Activated naive CD8-positive, alpha-beta T cell treated with anti-CD3 and anti-CD28 coated beads, Interleukin-2, amount 10 ng/mL, durations not matched to agents 7 days and 5 days (primary cell): ENCODE data around the gene MLST8. TPM values are rescaled to one million over a fixed set of nuclear protein-coding genes. Genes with fewer than 3 reads are reported as not detected.
"Not testable (repeated sequence)": the region's sequence is repeated elsewhere in the genome, so short reads cannot be mapped to it uniquely, and the experiment has no call there.

Experiments used
- ATAC-seq: fragments of 150-1000 bp; cut with Tn5 transposase; one replicate; pipeline ENCODE4 v1.10.0; 2021; ENCODE audit warnings: low read depth, moderate library complexity
- POLR2A ChIA-PET: fragments of 350-600 bp; sonication (Branson Sonifier 250); formaldehyde crosslinking; loops from one replicate; lab custom pipeline; 2021; ENCODE audit warnings: antibody characterized with exemption; lab: Charles Lee
- DNase-seq: peaks from one replicate; pipeline ENCODE4 v3.0.0; 2021
- H3K27ac Mint-ChIP-seq: one replicate; pipeline ENCODE4 v1.8.0; 2022; ENCODE audit warnings: mild to moderate bottlenecking, mixed read lengths
- H3K27me3 Mint-ChIP-seq: one replicate; pipeline ENCODE4 v1.8.0; 2022; ENCODE audit warnings: mild to moderate bottlenecking, moderate library complexity, mixed read lengths
- H3K36me3 Mint-ChIP-seq: one replicate; pipeline ENCODE4 v1.8.0; 2021; ENCODE audit warnings: mild to moderate bottlenecking, mixed read lengths
- H3K4me1 Mint-ChIP-seq: one replicate; pipeline ENCODE4 v1.8.0; 2021; ENCODE audit warnings: mixed read lengths
- H3K4me3 Mint-ChIP-seq: one replicate; pipeline ENCODE4 v1.8.0; 2022; ENCODE audit warnings: mild to moderate bottlenecking, moderate library complexity, mixed read lengths
- H3K9me3 Mint-ChIP-seq: one replicate; pipeline ENCODE4 v1.8.0; 2021; ENCODE audit warnings: mixed read lengths
- total RNA-seq, 2 experiments: library from RNA; stranded (reverse); gene quantifications; one replicate each; pipeline ENCODE4 v1.2.3, GENCODE V29; 2021

MLST8 gene
- total RNA-seq, 2 experiments from 2014 or later = 32.1 to 33.1 TPM

- Mint-ChIP-seq H3K36me3 (no peaks in the 10 kb centered on the region), H3K27me3 (no peaks in the 10 kb centered on the region), H3K27ac (no peak overlapping the region), H3K9me3 (no peaks in the 10 kb centered on the region), H3K4me1 (peaks cover 4% of the 10 kb centered on the region), H3K4me3 (no peak overlapping the region)
- POLR2A ChIA-PET = no interaction called here
- ATAC-seq = no peak
- no peak for DNase-seq
These were observed 41.1 kb downstream of the MLST8 start for GRCh38 chr16:2246301-2246885.

DNA sequence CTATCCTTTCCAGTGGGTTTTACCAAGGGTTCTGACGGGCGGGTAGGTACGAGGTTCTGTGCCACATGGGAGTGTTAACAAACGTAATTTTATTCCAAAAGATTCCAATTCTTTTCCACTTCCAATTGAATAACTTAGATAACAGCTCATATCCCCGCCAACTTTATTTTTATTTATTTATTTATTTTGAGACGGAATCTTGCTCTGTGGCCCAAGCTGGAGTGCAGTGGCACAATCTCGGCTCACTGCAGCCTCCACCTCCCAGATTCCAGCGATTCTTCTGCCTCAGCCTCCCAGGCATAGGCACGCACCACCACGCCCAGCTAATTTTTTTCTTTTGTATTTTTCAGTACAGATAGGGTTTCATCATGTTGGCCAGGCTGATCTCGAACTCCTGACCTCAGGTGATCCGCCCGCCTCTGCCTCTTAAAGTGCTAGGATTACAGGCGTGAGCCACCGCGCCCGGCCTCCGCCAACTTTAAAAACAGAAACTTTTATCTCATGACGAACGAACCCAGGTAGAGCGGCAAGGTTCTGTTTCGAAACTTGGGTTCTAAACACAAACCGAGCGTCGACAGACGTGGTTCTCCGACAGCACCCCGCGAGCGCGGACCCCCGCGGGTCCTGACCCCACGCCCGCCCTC, 45.5 kb downstream of the MLST8 start:
- Mint-ChIP-seq H3K27me3 (no peaks in the 10 kb centered on the region), H3K36me3 (peaks cover 6% of the 10 kb centered on the region), H3K9me3 (no peaks in the 10 kb centered on the region), H3K27ac (peak overlapping the region; percentile 95), H3K4me1 (peaks cover 4% of the 10 kb centered on the region), H3K4me3 (peak overlapping the region; percentile 96)
- POLR2A ChIA-PET = interaction anchor here (0.6 to 3.3 kb wide), 13 partner anchors 14 to 263 kb away, joined by 3 to 31 read pairs (median 4); partner anchors contain the start of genes ATP6V0C, DNASE1L2, E4F1 and MLST8
- DNase-seq (no peak), ATAC-seq (peak; percentile 9)

- Mint-ChIP-seq H3K9me3 (no peaks in the 10 kb centered on the region), H3K27ac (peak within 1 kb of the TSS; percentile 95), H3K4me3 (peak within 1 kb of the TSS; percentile 96), H3K4me1 (peaks cover 4% of the 10 kb centered on the region), H3K27me3 (no peaks in the 10 kb centered on the region), H3K36me3 (peaks cover 13% of the 10 kb centered on the region)
- ATAC-seq (peak; percentile 84), DNase-seq (peak; percentile 90)
- POLR2A ChIA-PET = interaction anchor here (0.6 to 3.3 kb wide), 17 partner anchors 9 to 287 kb away, joined by 3 to 31 read pairs (median 4); partner anchors contain the start of genes ATP6V0C, CCNF, DNASE1L2 and E4F1
These were observed 46.2 kb downstream of the MLST8 start, which contains the start of gene ECI1 for GRCh38 chr16:2251296-2252111. TSS of gene ECI1 (minus strand) at chr16:2251587. CDS start at chr16:2251566, 21 bp downstream.

- DNase-seq (no peak), ATAC-seq (no peak)
- Mint-ChIP-seq H3K36me3 (peaks cover 18% of the 10 kb centered on the region), H3K9me3 (no peaks in the 10 kb centered on the region), H3K27ac (no peak overlapping the region), H3K4me3 (no peak overlapping the region), H3K4me1 (peaks cover 4% of the 10 kb centered on the region), H3K27me3 (no peaks in the 10 kb centered on the region)
- POLR2A ChIA-PET = interaction anchor here (1.4 to 3.3 kb wide), 3 partner anchors 16 to 98 kb away, joined by 4 to 31 read pairs (median 27); partner anchors contain the start of genes RNPS1 and TRAF7
These were observed 47.5 kb downstream of the MLST8 start for GRCh38 chr16:2252806-2253148.

DNA sequence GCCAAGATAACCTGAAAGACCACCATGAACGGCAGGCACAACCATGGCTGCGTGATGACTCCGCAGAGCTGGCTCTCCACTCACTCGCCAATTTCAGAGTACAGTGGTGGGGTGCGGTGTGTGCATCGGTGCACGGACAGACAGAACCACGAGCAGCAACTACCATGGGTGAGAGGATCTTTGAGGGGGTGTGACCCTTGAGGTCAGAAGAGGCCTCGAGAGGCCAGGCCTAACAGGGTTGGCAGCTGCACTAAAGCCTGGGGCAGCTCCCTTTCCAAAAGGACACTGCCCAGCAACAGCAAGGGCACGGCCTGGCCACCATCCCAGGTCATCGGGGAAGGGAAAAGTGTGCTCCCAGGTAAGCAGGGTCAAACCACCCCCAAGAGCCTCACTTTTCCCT, 48.0 kb downstream of the MLST8 start:
- H3K27ac Mint-ChIP-seq = no peak overlapping the region
- peaks cover 4% of the 10 kb centered on the region for H3K4me1 Mint-ChIP-seq
- H3K27me3 Mint-ChIP-seq = no peaks in the 10 kb centered on the region
- POLR2A ChIA-PET = interaction anchor here (1.4 to 3.2 kb wide), 2 partner anchors 18 to 99 kb away, joined by 4 to 31 read pairs; partner anchors contain the start of gene TRAF7
- H3K36me3 Mint-ChIP-seq = peaks cover 19% of the 10 kb centered on the region
- no peak overlapping the region for H3K4me3 Mint-ChIP-seq
- no peaks in the 10 kb centered on the region for H3K9me3 Mint-ChIP-seq
- ATAC-seq (no peak), DNase-seq (no peak)

- no peaks in the 10 kb centered on the region for H3K4me1 Mint-ChIP-seq
- H3K27me3 Mint-ChIP-seq = no peaks in the 10 kb centered on the region
- H3K36me3 Mint-ChIP-seq = peaks cover 31% of the 10 kb centered on the region
- DNase-seq (no peak), ATAC-seq (no peak)
- H3K4me3 Mint-ChIP-seq = no peak overlapping the region
- no peak overlapping the region for H3K27ac Mint-ChIP-seq
- no peaks in the 10 kb centered on the region for H3K9me3 Mint-ChIP-seq
- POLR2A ChIA-PET = interaction anchor here (1.0 kb wide), 1 partner anchor 12 kb away, joined by 3 read pairs; no protein-coding TSS in a partner anchor
These were observed 51.4 kb downstream of the MLST8 start for GRCh38 chr16:2256531-2257140.

DNA sequence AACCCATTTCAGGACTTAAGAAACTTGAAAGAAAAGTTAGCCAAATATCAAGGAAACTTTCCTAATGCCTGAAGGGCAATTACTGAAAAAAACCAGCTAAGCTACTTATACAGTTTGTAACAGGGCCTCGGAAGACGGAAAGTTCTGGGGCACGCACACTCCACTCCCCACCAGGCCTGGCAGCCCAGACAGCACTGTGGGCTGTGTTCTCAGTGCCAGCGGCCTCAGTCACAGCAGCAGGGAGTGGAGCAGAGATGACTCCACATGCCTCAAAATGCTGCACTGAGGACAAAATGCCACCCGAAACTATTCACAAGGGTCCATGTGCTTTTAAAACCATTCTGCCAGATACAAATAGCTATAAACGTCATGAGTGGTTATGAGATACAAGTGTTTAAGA, 52.5 kb downstream of the MLST8 start:
- H3K4me1 Mint-ChIP-seq = no peaks in the 10 kb centered on the region
- POLR2A ChIA-PET = no interaction called here
- no peak overlapping the region for H3K27ac Mint-ChIP-seq
- H3K9me3 Mint-ChIP-seq = no peaks in the 10 kb centered on the region
- ATAC-seq (no peak), DNase-seq (no peak)
- no peak overlapping the region for H3K4me3 Mint-ChIP-seq
- peaks cover 34% of the 10 kb centered on the region for H3K36me3 Mint-ChIP-seq
- no peaks in the 10 kb centered on the region for H3K27me3 Mint-ChIP-seq

DNA sequence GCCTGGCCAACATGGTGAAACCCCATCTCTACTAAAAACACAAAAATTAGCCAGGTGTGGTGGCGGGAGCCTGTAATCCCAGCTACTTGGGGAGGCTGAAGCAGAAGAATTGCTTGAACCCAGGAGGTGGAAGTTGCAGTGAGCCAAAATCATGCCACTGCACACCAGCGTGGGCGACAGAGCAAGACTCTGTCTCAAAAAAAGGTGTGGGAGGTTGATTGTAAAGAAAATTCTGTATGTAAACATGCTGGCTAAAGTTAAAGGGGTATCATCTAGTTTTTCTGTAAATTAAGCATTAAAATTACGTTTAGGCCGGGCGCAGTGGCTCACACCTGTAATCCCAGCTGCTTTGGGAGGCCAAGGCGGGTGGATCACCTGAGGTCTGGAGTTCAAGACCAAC, 53.3 kb downstream of the MLST8 start:
- peaks cover 34% of the 10 kb centered on the region for H3K36me3 Mint-ChIP-seq
- H3K27me3 Mint-ChIP-seq, DNase-seq, H3K4me1 Mint-ChIP-seq, H3K27ac Mint-ChIP-seq, H3K4me3 Mint-ChIP-seq, POLR2A ChIA-PET, H3K9me3 Mint-ChIP-seq, ATAC-seq: not testable (repeated sequence)

Other genes starting within 250 kb of the MLST8 start
- gene NDUFB10, start 245.9 kb upstream of the MLST8 start, total RNA-seq = 100 to 1,000 TPM; 108 to 115 TPM
- 1,000 to 10,000 TPM; 2,404 to 2,409 TPM for gene RPS2, start 240.6 kb upstream of the MLST8 start, total RNA-seq
- not detected for gene RNF151, start 238.6 kb upstream of the MLST8 start, total RNA-seq
- 10 to 100 TPM; 29.4 to 30.7 TPM for gene TBL3, start 233.4 kb upstream of the MLST8 start, total RNA-seq
- 1 to 10 TPM in 1 of 2 experiments, under 1 TPM in 1; 0.58 to 1.8 TPM for gene NOXO1, start 224.0 kb upstream of the MLST8 start, total RNA-seq
- gene GFER, start 221.3 kb upstream of the MLST8 start, total RNA-seq = 10 to 100 TPM; 28.8 to 31.9 TPM
- 1 to 10 TPM; 2.0 to 2.2 TPM for gene SYNGR3, start 215.5 kb upstream of the MLST8 start, total RNA-seq
- 10 to 100 TPM; 67.8 to 77.1 TPM for gene ZNF598, start 195.6 kb upstream of the MLST8 start, total RNA-seq
- gene NPW, start 185.7 kb upstream of the MLST8 start, total RNA-seq = under 1 TPM in 1 of 2 experiments, not detected in 1; 0.42 TPM
- 1 to 10 TPM; 4.2 to 4.3 TPM for gene NHERF2, start 178.6 kb upstream of the MLST8 start, total RNA-seq
- 10 to 100 TPM; 19.4 to 20.7 TPM for gene NTHL1, start 157.6 kb upstream of the MLST8 start, total RNA-seq
- gene TSC2, start 157.5 kb upstream of the MLST8 start, total RNA-seq = 100 to 1,000 TPM; 113 to 125 TPM
- 10 to 100 TPM; 95.5 to 97.3 TPM for gene PKD1, start 69.6 kb upstream of the MLST8 start, total RNA-seq
- gene RAB26, start 56.8 kb upstream of the MLST8 start, total RNA-seq = under 1 TPM; 0.40 to 0.69 TPM
- gene TRAF7, start 49.7 kb upstream of the MLST8 start, total RNA-seq = 10 to 100 TPM; 50.2 to 51.8 TPM
- gene CASKIN1, start 8.8 kb upstream of the MLST8 start, total RNA-seq = 1 to 10 TPM in 1 of 2 experiments, under 1 TPM in 1; 0.88 to 1.1 TPM
- gene BRICD5, start 5.4 kb downstream of the MLST8 start, total RNA-seq = 10 to 100 TPM; 17.3 to 18.4 TPM
- gene PGP, start 9.4 kb downstream of the MLST8 start, total RNA-seq = 10 to 100 TPM; 22.6 to 23.2 TPM
- gene E4F1, start 18.1 kb downstream of the MLST8 start, total RNA-seq = 10 to 100 TPM; 34.1 to 34.8 TPM
- gene DNASE1L2, start 31.0 kb downstream of the MLST8 start, total RNA-seq = 1 to 10 TPM; 2.2 to 3.2 TPM
- 10 to 100 TPM; 37.4 to 38.0 TPM for gene ECI1, start 46.1 kb downstream of the MLST8 start, total RNA-seq
- gene RNPS1, start 62.7 kb downstream of the MLST8 start, total RNA-seq = 100 to 1,000 TPM; 212 to 220 TPM
- gene ABCA3, start 135.3 kb downstream of the MLST8 start, total RNA-seq = 1 to 10 TPM; 7.8 to 8.3 TPM
- 10 to 100 TPM; 67.7 to 70.5 TPM for gene CCNF, start 224.0 kb downstream of the MLST8 start, total RNA-seq